Activated T-helper 1 cell treated with anti-CD3 and anti-CD28 coated beads, Interleukin-2, amount 50 U/mL, for 16 hours (primary cell): ENCODE results near the gene CYP4F22.
"Not testable (repeated sequence)": the region's sequence is repeated elsewhere in the genome, so short reads cannot be mapped to it uniquely, and the experiment has no call there.

ENCODE experiments used
- DNase-seq, 2 donors: peaks; one replicate each; pipeline ENCODE4 v3.0.0-alpha.2; 2020; ENCODE audit warnings: low read depth in 1 of 2, low spot score in 1 of 2

CYP4F22 gene

GRCh38 chr19:15570420-15570819 is 62.1 kb downstream of the CYP4F22 start:
- no peak for DNase-seq

GRCh38 chr19:15575406-15575805 is 67.1 kb downstream of the CYP4F22 start:
- DNase-seq, result no peak

DNA sequence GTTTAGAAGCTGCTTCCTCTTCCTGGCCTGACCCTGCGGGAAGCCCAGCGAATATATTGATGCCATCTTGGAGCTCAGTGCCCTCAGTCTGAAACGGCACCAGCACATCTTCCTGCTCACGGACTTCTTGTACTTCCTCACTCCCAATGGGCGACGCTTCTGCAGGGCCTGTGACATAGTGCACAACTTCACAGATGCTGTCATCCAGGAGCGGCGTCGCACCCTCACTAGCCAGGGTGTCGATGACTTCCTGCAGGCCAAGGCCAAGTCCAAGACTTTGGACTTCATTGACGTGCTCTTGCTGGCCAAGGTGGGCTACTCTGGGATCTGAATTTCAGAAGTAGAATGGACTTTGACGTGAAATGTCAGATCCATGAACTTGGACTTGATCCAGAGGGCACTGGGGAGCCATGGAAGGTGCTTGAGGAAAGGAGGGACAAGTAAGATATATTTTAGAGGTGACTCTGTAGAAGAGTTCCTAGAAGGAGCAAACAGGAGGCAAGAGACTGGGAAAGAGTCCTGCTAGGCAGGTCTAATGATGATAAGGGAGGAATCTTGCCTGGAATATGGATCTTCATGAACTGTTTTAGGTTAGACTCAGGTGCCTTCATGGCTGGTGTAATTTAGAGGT is 68.3 kb downstream of the CYP4F22 start:
- DNase-seq, result no peak

DNA sequence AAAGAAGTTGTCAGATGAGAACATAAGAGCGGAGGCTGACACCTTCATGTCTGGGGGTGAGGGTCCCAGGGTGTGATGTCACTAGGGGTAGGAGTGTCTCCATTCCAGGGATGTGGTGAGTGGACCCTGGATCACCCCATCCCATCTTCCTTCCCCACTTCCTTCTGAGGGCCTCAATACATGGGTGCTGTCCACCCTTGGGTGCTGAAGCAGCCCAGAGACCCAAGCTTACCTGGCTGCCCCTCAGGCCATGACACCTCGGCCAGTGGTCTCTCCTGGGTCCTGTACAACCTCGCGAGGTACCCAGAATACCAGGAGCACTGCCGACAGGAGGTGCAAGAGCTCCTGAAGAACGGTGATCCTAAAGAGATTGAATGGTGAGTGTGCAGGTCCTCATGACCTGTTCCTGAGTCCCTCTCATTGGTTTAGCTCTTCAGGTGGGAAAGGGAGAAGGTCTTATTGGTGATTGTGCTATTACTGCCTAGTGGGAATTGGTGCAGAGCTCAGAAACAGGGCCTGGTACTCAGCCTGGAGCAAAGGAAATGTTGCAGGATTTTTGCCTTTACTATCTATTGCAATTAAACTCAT is 69.0 kb downstream of the CYP4F22 start:
- no peak for DNase-seq

- no peak for DNase-seq
Measured at GRCh38 chr19:15583346-15583745, 75.0 kb downstream of the CYP4F22 start.

DNA sequence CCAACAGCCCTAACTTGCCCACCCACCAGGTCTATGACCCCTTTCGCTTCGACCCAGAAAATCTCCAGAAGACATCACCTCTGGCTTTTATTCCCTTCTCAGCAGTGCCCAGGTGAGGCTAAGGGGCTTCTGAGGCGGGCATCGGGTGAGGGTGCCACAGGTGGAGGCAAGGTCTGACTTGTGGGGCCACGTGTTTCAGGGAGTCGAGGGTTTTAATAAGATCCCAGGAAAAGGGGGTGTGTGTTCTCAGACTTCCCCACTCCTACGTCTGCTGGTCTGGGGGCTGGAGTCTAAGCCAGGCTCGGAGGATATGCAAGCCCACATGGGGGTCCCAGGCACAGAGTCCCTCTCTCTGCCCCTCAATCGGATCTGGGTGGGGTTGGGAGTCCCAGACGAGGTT is 75.8 kb downstream of the CYP4F22 start:
- no peak for DNase-seq

DNA sequence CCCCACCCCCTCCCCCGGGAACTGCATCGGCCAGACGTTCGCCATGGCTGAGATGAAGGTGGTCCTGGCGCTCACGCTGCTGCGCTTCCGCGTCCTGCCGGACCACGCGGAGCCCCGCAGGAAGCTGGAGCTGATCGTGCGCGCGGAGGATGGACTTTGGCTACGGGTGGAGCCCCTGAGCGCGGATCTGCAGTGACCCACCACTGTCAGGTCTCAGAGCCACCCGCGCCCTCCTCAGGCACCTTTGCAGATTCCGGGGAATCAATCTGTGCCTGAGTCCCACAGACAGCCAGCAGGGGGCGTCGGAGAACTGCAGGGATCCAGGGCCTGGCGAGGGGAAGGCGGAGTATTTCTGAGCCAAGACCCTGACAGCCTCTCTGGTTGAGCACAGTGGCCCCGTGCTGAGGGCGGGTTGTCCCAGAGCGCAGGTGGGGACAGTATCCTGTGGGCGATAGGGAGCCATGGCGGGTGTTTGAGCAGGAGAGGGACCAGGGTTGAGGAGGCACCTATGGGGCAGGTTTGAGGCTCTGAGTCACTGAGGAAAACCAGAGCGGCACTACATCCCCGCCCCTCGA is 76.3 kb downstream of the CYP4F22 start:
- peak; percentile 65 to 80 for DNase-seq

DNA sequence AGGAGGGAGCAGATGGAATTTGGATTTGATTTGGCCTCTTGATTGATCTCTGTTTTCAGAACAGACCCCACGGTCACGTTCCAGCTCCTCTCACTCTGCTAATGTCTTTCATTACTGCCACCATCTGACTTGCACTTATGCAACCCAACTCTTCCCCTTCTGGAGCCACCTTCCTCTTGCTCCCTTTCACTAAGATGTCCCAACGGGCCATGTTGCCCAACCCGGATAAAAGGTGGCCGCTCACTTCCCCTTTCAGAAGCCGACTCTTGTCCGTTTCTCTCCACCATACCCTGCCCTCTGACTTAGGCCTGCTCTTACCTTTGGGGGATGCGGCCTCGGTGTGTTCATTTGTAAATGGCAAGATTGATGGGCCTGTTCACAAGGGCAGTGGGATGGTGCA is 79.3 kb downstream of the CYP4F22 start:
- no peak for DNase-seq

DNA sequence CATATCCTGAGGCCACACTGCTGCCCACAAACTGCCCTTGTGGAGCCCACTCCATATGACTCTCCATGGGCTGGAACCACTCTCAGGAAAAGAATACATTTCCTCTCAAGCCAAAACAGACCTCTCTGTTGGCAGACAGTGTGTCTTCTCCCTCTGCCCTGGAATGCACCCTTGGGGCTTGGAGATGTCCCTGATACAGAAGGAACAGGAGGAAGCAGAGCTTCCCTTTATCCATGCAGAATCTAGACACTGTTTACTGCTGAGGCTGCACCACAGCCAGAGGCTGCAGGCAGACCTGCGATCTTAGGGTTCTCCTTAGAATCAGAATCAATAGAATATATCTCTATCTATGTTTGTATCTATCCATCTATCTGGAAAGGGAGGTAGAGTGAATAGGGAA is 79.9 kb downstream of the CYP4F22 start:
- DNase-seq, result no peak

GRCh38 chr19:15589760-15590451 is 81.6 kb downstream of the CYP4F22 start:
- no peak for DNase-seq

DNA sequence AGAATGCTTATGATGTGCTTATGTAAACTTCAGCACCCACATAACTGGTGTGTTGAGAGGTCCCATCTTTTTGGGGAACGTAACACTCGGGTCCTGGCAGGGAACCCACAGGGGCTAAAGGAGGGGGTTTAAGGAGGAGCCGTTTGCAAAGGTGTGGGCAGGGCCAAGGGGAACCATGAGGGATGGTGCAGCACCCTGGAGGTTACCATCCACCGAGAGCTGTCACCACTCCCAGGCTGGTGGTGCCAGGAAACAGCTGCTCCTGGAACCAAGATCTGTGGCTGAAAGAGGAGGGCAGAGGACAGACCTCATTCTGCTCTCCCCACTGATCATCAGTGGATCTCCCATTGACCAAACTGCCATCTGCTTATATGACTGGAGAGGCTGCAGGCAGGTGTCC is 83.5 kb downstream of the CYP4F22 start:
- no peak for DNase-seq

DNA sequence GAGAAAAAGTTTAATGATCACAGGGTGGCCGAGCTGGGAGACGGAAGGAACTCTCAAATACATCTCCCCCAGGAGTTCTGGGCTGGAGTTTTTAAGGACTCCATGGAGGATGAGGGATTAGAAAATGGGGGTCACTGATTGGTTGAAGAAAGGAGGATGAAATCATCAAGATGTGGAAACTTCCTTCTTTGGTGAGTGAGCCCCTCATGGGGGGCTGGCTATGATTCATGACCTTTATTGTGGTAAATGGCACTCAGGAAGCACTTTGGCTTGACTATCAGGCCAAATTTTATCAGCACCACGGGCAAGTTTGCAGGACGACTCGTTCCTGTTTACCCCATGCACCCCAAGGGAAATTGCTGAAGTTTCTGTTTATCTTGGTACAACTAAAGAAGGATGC is 84.2 kb downstream of the CYP4F22 start:
- not testable (repeated sequence) for DNase-seq

DNA sequence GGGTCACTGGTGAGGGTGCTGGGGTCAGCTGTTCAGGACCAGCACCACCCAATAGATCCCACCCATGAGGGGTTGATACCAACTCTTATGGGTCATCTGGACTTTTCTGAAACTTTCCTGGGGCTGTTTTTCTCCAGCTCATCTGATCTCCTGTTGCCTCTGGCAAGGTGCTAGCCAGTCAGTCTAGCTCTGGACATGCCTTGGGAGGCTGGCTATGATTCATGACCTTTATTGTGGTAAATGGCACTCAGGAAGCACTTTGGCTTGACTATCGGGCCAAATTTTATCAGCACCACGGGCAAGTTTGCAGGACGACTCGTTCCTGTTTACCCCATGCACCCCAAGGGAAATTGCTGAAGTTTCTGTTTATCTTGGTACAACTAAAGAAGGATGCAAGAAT is 85.4 kb downstream of the CYP4F22 start:
- DNase-seq, result not testable (repeated sequence)

GRCh38 chr19:15595069-15595468 is 86.7 kb downstream of the CYP4F22 start:
- DNase-seq, result no peak
